Measurements from ENCODE around the gene SLC4A1AP.

DNA sequence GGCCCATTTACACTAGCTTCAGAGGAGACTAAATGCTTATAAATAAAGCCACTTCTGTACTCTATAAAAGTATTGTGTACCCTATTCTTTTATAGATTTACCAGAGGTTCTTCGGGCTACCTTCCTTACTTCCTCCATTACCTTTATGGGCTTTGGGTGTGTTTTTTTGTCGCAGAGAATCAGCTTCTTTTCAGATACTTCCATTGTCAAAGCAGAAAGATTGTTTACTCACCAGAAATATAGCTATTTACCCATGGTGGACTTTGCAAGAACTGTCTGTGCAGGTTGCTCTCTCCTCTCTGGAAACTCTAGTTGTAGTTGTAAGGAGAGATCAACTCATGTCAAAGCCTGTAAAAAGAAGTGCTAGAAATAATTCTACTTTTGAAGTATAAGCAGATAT, 49.7 kb upstream of the SLC4A1AP start:
- TF ChIP-seq, protein P1, sequence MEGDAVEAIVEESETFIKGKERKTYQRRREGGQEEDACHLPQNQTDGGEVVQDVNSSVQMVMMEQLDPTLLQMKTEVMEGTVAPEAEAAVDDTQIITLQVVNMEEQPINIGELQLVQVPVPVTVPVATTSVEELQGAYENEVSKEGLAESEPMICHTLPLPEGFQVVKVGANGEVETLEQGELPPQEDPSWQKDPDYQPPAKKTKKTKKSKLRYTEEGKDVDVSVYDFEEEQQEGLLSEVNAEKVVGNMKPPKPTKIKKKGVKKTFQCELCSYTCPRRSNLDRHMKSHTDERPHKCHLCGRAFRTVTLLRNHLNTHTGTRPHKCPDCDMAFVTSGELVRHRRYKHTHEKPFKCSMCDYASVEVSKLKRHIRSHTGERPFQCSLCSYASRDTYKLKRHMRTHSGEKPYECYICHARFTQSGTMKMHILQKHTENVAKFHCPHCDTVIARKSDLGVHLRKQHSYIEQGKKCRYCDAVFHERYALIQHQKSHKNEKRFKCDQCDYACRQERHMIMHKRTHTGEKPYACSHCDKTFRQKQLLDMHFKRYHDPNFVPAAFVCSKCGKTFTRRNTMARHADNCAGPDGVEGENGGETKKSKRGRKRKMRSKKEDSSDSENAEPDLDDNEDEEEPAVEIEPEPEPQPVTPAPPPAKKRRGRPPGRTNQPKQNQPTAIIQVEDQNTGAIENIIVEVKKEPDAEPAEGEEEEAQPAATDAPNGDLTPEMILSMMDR (IDR thresholded peaks at IDR 0.05; ENCODE audit: insufficient read depth, low read length, poor library complexity, severe bottlenecking): no peak
- TF ChIP-seq EZH2phosphoT487 (conservative IDR thresholded peaks at IDR 0.05; ENCODE audit: low read length): no peak
